Calu3 (cell line): Measurements from ENCODE around the gene NHERF2. TPM values are rescaled to one million over a fixed set of nuclear protein-coding genes. Genes with fewer than 3 reads are reported as not detected.

Experiments
- BruUV-seq: library from RNA; stranded (reverse); fragments of 400-500 nt; replicated peaks from 2 replicates; lab custom pipeline; 2021; lab: Mats Ljungman, UMichigan
- CTCF ChIA-PET: fragments of 300-600 bp; sonication (Branson Sonifier 250); formaldehyde crosslinking; loops from one replicate; lab custom pipeline; 2022; ENCODE audit warnings: antibody characterized with exemption; lab: Charles Lee
- DNase-seq: peaks from one replicate; pipeline ENCODE4 v3.0.0; 2022
- H3K27ac Mint-ChIP-seq: one replicate; pipeline ENCODE4 v1.8.0; 2022; ENCODE audit warnings: mixed read lengths; ENCODE audit not compliant: unreplicated experiment
- H3K27me3 Mint-ChIP-seq: one replicate; pipeline ENCODE4 v1.8.0; 2022; ENCODE audit warnings: mixed read lengths; ENCODE audit not compliant: unreplicated experiment
- H3K36me3 Mint-ChIP-seq: one replicate; pipeline ENCODE4 v1.8.0; 2022; ENCODE audit warnings: mild to moderate bottlenecking, moderate library complexity, mixed read lengths; ENCODE audit not compliant: insufficient read depth, unreplicated experiment
- H3K4me1 Mint-ChIP-seq: one replicate; pipeline ENCODE4 v1.8.0; 2022; ENCODE audit warnings: mild to moderate bottlenecking, low read depth, mixed read lengths; ENCODE audit not compliant: unreplicated experiment
- H3K4me3 Mint-ChIP-seq: one replicate; pipeline ENCODE4 v1.8.0; 2022; ENCODE audit warnings: mild to moderate bottlenecking, low read depth, moderate library complexity, mixed read lengths; ENCODE audit not compliant: unreplicated experiment
- H3K9me3 Mint-ChIP-seq: one replicate; pipeline ENCODE4 v1.8.0; 2022; ENCODE audit warnings: low read depth, mixed read lengths; ENCODE audit not compliant: unreplicated experiment
- intact Hi-C: fragments of 100-400 bp; cut with micrococcal nuclease; formaldehyde crosslinking; loops from one replicate; pipeline ENCODE4 v1.10.0; 2022; ENCODE audit not compliant: unreplicated experiment
- total RNA-seq: library from RNA; stranded (reverse); gene quantifications from 2 replicates; pipeline ENCODE4 v1.2.3, GENCODE V29; 2022
- TF ChIP-seq, protein P1 (sequence below): fragments of 200-600 bp; IDR thresholded peaks from one replicate; pipeline ENCODE4 v1.8.0; 2022; ENCODE audit warnings: antibody characterized with exemption; ENCODE audit not compliant: unreplicated experiment

NHERF2 gene
- total RNA-seq, 1 experiment from 2014 or later = 15.7 TPM

GRCh38 chr16:2071454-2072202 is 44.9 kb downstream of the NHERF2 start:
- TF ChIP-seq, protein P1, sequence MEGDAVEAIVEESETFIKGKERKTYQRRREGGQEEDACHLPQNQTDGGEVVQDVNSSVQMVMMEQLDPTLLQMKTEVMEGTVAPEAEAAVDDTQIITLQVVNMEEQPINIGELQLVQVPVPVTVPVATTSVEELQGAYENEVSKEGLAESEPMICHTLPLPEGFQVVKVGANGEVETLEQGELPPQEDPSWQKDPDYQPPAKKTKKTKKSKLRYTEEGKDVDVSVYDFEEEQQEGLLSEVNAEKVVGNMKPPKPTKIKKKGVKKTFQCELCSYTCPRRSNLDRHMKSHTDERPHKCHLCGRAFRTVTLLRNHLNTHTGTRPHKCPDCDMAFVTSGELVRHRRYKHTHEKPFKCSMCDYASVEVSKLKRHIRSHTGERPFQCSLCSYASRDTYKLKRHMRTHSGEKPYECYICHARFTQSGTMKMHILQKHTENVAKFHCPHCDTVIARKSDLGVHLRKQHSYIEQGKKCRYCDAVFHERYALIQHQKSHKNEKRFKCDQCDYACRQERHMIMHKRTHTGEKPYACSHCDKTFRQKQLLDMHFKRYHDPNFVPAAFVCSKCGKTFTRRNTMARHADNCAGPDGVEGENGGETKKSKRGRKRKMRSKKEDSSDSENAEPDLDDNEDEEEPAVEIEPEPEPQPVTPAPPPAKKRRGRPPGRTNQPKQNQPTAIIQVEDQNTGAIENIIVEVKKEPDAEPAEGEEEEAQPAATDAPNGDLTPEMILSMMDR = no peak
- intact Hi-C loops = no loop called here
- Mint-ChIP-seq H3K4me3 (no peak overlapping the region), H3K27me3 (no peaks in the 10 kb centered on the region), H3K9me3 (no peaks in the 10 kb centered on the region), H3K4me1 (no peaks in the 10 kb centered on the region), H3K36me3 (peaks cover 62% of the 10 kb centered on the region), H3K27ac (no peak overlapping the region)
- DNase-seq = no peak
- CTCF ChIA-PET = interaction anchor here (0.5 kb wide), 1 partner anchor 21 kb away, joined by 5 read pairs; no protein-coding TSS in a partner anchor
- no TSS peak for BruUV-seq

DNA sequence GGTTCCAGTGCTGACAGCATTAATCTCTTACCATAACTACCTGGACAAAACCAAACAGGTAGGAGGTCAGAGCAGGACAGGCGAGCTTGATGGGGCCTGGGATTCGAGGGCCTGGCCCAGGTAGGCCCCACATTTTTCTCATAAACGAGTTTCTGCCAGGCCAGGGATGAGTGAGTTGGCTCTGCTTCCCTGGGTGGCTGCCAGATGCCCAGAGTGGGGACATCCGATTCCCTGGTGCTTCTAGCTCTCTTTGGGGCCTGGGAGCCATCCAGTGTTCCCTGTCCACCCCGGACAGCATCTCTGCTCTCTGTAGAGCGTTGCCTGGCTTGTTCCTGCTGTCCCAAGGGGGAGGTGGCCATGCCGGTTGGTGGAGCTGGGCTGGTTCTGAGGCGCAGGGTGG is 46.2 kb downstream of the NHERF2 start:
- intact Hi-C loops = no loop called here
- DNase-seq = no peak
- Mint-ChIP-seq H3K9me3 (no peaks in the 10 kb centered on the region), H3K4me1 (no peaks in the 10 kb centered on the region), H3K4me3 (no peak overlapping the region), H3K27me3 (no peaks in the 10 kb centered on the region), H3K36me3 (peaks cover 69% of the 10 kb centered on the region), H3K27ac (no peak overlapping the region)
- BruUV-seq = no TSS peak
- TF ChIP-seq, protein P1 = no peak
- CTCF ChIA-PET = no interaction called here

DNA sequence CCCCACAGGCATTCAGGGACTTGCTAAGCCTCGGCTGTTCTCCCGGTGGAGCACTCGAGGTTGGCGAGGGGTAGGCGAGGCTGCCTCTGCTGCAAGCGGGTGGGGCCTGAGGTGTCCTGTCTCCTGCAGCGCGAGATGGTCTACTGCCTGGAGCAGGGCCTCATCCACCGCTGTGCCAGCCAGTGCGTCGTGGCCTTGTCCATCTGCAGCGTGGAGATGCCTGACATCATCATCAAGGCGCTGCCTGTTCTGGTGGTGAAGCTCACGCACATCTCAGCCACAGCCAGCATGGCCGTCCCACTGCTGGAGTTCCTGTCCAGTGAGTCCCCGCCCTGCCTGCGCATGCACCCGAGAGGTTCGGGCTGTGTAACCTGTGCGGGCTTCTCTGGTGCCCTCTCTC is 47.4 kb downstream of the NHERF2 start:
- H3K27ac Mint-ChIP-seq = no peak overlapping the region
- intact Hi-C loops = no loop called here
- no peak for DNase-seq
- no TSS peak for BruUV-seq
- H3K4me3 Mint-ChIP-seq = no peak overlapping the region
- no peaks in the 10 kb centered on the region for H3K27me3 Mint-ChIP-seq
- peaks cover 58% of the 10 kb centered on the region for H3K36me3 Mint-ChIP-seq
- TF ChIP-seq, protein P1 = no peak
- H3K9me3 Mint-ChIP-seq = no peaks in the 10 kb centered on the region
- CTCF ChIA-PET = interaction anchor here (0.6 kb wide), 1 partner anchor 246 kb away, joined by 4 read pairs; no protein-coding TSS in a partner anchor
- no peaks in the 10 kb centered on the region for H3K4me1 Mint-ChIP-seq

DNA sequence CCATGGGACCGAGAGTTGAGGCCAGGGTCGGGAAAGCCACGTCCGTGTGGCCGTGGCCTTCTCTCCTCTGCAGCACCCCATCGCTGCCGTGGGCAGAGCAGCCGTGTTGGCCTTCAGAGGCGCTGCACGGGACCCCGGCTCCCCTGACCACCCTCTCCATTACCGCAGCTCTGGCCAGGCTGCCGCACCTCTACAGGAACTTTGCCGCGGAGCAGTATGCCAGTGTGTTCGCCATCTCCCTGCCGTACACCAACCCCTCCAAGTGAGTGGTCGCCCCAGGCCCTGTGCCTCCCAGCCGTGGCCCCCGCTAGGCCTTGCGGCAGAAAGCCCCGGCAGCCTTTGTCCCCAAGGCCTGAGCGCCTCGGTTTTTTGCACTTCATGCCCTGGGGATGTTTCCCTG is 48.9 kb downstream of the NHERF2 start:
- no peak for DNase-seq
- Mint-ChIP-seq H3K9me3 (no peaks in the 10 kb centered on the region), H3K4me3 (no peak overlapping the region), H3K36me3 (peaks cover 60% of the 10 kb centered on the region), H3K27me3 (no peaks in the 10 kb centered on the region), H3K4me1 (no peaks in the 10 kb centered on the region), H3K27ac (no peak overlapping the region)
- BruUV-seq = no TSS peak
- TF ChIP-seq, protein P1 = no peak
- intact Hi-C loops = no loop called here
- CTCF ChIA-PET = interaction anchor here (0.6 kb wide), 1 partner anchor 46 kb away, joined by 4 read pairs; no protein-coding TSS in a partner anchor
